Vagina (tissue), 2 donors: ENCODE measurements around the gene KDM1B. TPM values are rescaled to one million over a fixed set of nuclear protein-coding genes. Genes with fewer than 3 reads are reported as not detected.
"Not testable (repeated sequence)": the region's sequence is repeated elsewhere in the genome, so short reads cannot be mapped to it uniquely, and the experiment has no call there.

Experiments
- DNase-seq, 2 donors: peaks; one replicate each; pipeline ENCODE4 v3.0.0-alpha.2; 2017; ENCODE audit errors: extremely low spot score in 2 of 2
- H3K27ac ChIP-seq: fragments of 200-600 bp; sonication (generic); one replicate; pipeline ENCODE4 v1.5.1; 2019
- H3K27me3 ChIP-seq: fragments of 200-600 bp; sonication (generic); one replicate; pipeline ENCODE4 v1.5.1; 2019
- H3K36me3 ChIP-seq, 2 donors: fragments of 200-600 bp; sonication (generic); one replicate each; pipeline ENCODE4 v1.5.1; 2017 to 2019
- H3K4me1 ChIP-seq: fragments of 200-600 bp; sonication (generic); one replicate; pipeline ENCODE4 v1.5.1; 2019
- H3K4me3 ChIP-seq, 2 donors: fragments of 200-600 bp; sonication (generic); 1 replicate in 1 of 2; 2 replicates in 1 of 2; pipeline ENCODE4 v1.5.1; 2016 to 2019
- H3K9me3 ChIP-seq: fragments of 200-600 bp; sonication (generic); one replicate; pipeline ENCODE4 v1.5.1; 2019
- POLR2A ChIP-seq, 2 donors: fragments of 450-650 bp; IDR thresholded peaks; one replicate each; pipeline ENCODE4 v1.6.1; 2017; ENCODE audit warnings: antibody characterized with exemption in 2 of 2, mild to moderate bottlenecking in 2 of 2, moderate library complexity in 2 of 2
- POLR2AphosphoS5 ChIP-seq, 2 donors: sonication (generic); formaldehyde crosslinking; IDR thresholded peaks; one replicate each; pipeline ENCODE4 v1.9.0; 2017; ENCODE audit warnings: antibody characterized with exemption in 2 of 2, mild to moderate bottlenecking in 2 of 2, low read depth in 1 of 2; ENCODE audit not compliant: insufficient read depth in 1 of 2
- intact Hi-C: fragments of 100-400 bp; cut with DNase I; formaldehyde crosslinking; loops from one replicate; pipeline ENCODE4 v1.15.1; 2023
- total RNA-seq: library from RNA; depleted of rRNA; stranded (reverse); fragments of >200 nt; gene quantifications from one replicate; pipeline ENCODE4 v1.2.3, GENCODE V29; 2016
- TF ChIP-seq, protein P1 (sequence below), 3 experiments: fragments of 450-650 bp in 2 of 3; fragments of 200-600 bp in 1 of 3; sonication (generic) in 1 of 3; IDR thresholded peaks; one replicate each; pipeline ENCODE4 v1.5.1; 2017 to 2019; ENCODE audit warnings: antibody characterized with exemption in 3 of 3, mild to moderate bottlenecking in 2 of 3, moderate library complexity in 2 of 3

KDM1B gene
- total RNA-seq, 1 donor from 2014 or later = 20.6 TPM

DNA sequence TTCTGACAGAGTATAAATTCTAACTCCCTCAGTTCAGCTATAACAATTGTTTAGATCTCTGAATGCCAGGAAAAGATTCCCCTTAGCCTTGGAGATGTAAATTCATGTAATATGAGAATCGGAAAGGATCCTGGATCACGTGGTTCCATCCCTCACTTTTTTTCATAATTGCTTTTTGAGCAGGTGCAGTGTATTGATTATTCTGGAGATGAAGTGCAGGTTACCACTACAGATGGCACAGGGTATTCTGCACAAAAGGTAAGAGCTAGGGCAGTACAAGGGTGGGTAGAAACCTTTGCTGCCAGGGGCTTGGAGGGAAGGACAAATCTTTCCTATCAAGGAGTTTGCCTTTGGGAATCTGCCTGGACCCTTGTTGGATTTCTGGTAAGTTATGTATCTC lies 52.7 kb downstream of the KDM1B start:
- TF ChIP-seq POLR2A (IDR thresholded peaks at IDR 0.05) (no peak), POLR2AphosphoS5 (IDR thresholded peaks at IDR 0.05; ENCODE audit: insufficient read depth in 1 of 2, low read depth in 1 of 2) (no peak)
- TF ChIP-seq, protein P1, sequence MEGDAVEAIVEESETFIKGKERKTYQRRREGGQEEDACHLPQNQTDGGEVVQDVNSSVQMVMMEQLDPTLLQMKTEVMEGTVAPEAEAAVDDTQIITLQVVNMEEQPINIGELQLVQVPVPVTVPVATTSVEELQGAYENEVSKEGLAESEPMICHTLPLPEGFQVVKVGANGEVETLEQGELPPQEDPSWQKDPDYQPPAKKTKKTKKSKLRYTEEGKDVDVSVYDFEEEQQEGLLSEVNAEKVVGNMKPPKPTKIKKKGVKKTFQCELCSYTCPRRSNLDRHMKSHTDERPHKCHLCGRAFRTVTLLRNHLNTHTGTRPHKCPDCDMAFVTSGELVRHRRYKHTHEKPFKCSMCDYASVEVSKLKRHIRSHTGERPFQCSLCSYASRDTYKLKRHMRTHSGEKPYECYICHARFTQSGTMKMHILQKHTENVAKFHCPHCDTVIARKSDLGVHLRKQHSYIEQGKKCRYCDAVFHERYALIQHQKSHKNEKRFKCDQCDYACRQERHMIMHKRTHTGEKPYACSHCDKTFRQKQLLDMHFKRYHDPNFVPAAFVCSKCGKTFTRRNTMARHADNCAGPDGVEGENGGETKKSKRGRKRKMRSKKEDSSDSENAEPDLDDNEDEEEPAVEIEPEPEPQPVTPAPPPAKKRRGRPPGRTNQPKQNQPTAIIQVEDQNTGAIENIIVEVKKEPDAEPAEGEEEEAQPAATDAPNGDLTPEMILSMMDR (IDR thresholded peaks at IDR 0.05) = no peak
- Histone ChIP-seq H3K4me3 (no peak overlapping the region), H3K4me1 (no peaks in the 10 kb centered on the region), H3K9me3 (no peaks in the 10 kb centered on the region), H3K27ac (no peak overlapping the region), H3K27me3 (no peaks in the 10 kb centered on the region), H3K36me3 (peaks cover 0 to 18% of the 10 kb centered on the region in 2 donors)
- DNase-seq = no peak
- intact Hi-C loops = no loop called here

DNA sequence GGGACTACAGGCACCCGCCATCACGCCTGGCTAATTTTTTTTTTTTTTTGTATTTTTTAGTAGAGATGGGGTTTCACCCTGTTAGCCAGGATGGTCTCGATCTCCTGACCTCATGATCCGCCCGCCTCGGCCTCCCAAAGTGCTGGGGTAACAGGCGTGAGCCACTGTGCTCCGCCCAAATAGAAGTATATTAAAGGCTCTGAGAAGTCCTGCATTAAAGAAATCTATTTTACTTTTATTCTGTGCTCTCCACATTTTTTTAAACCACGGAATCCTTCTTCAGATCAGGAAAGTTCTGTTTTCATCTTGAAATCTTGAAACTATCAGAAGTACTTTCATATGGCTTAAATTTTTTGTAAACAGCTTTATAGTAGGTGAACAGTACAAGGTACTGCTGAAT lies 53.6 kb downstream of the KDM1B start:
- H3K36me3 ChIP-seq = peaks cover 0 to 23% of the 10 kb centered on the region in 2 donors
- H3K4me3 ChIP-seq, intact Hi-C loops, DNase-seq, H3K9me3 ChIP-seq, H3K4me1 ChIP-seq, H3K27ac ChIP-seq, H3K27me3 ChIP-seq: not testable (repeated sequence)

DNA sequence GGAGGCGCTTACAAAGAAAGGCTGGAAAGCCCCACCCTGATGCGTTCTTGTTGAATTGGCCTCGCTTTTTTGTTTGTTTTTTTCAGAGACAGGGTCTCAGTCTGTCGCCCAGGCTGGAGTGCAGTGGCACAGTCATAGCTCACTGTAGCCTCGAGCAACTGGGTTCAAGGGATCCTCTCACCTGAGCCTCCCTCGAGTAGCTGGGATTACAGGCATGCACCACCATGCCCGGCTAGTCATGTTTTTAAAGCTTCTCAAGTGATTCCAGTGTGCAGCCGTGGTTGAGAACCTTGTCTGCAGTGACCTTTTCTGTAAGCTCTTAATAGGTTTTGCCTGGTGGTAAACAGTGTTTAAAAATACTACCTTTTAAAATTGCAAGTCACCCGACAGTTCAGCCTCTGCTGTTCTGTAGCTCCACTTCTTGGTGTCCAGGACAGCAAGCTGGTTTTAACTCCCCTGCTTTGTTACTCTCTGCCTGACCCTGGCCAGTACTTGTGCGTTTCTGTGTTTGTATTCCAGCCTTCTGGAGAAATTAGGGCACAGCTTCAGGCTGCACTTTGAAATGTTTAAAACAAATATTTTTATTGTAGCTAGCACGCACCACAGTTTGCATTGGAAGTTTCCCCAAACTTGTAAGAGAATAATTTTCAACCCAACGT lies 54.4 kb downstream of the KDM1B start:
- intact Hi-C loops = no loop called here

DNA sequence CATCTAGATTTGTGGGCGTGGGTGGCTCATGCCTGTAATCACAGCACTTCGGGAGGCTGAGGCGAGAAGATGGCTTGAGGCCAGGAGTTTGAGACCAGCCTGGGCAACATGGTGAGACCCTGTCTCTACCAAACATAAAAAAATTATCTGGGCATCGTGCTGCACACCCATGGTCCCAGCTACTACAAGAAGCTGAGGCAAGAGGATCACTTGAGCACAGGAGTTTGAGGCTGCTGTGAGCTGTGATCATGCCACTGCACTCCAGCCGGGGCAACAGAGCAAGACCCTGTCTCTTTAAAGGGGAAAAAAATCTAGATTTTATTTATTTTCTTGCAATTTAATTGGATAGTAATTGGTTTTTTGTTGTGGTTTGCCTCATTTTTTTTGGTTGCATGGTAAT lies 55.5 kb downstream of the KDM1B start:
- Histone ChIP-seq H3K27me3 (no peaks in the 10 kb centered on the region), H3K27ac (no peak overlapping the region), H3K36me3 (peaks cover 0 to 20% of the 10 kb centered on the region in 2 donors), H3K9me3 (no peaks in the 10 kb centered on the region), H3K4me1 (no peaks in the 10 kb centered on the region), H3K4me3 (no peak overlapping the region)
- TF ChIP-seq POLR2AphosphoS5 (IDR thresholded peaks at IDR 0.05; ENCODE audit: insufficient read depth in 1 of 2, low read depth in 1 of 2) (no peak), POLR2A (IDR thresholded peaks at IDR 0.05) (no peak)
- TF ChIP-seq, protein P1 (IDR thresholded peaks at IDR 0.05) = no peak
- intact Hi-C loops = no loop called here
- no peak for DNase-seq

More for the DNA sequence above, 54.4 kb downstream of the KDM1B start:
- peaks cover 0 to 17% of the 10 kb centered on the region in 2 donors for H3K36me3 ChIP-seq
- TF ChIP-seq POLR2AphosphoS5 (IDR thresholded peaks at IDR 0.05; ENCODE audit: insufficient read depth in 1 of 2, low read depth in 1 of 2) (no peak), POLR2A (IDR thresholded peaks at IDR 0.05) (no peak)
- TF ChIP-seq, protein P1 (IDR thresholded peaks at IDR 0.05) = no peak
- no peaks in the 10 kb centered on the region for H3K27me3 ChIP-seq
- H3K9me3 ChIP-seq = no peaks in the 10 kb centered on the region
- DNase-seq = no peak
- no peak overlapping the region for H3K27ac ChIP-seq
- no peaks in the 10 kb centered on the region for H3K4me1 ChIP-seq
- no peak overlapping the region for H3K4me3 ChIP-seq

DNA sequence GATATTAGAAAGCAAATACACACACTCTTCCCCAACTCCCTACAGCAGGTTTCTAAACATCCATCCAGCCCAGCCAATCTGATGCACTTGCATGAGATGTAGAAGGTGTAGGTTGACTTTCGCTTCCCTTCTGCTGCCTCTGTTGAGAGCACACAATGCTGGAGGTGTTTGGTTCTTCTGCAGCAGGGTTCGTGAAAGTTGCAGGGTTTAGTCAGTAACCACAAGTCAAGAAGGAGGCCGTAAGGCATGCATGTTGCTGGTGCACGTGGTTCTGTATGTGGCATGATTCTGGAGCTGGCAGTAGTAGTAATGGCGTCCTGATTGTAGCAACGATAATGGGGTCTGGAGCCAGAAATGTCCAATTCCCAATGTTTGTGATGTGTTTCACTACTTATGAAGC lies 56.1 kb downstream of the KDM1B start:
- peaks cover 0 to 20% of the 10 kb centered on the region in 2 donors for H3K36me3 ChIP-seq

More for the DNA sequence above, 56.1 kb downstream of the KDM1B start:
- intact Hi-C loops = no loop called here
- DNase-seq = no peak
- Histone ChIP-seq H3K4me1 (no peaks in the 10 kb centered on the region), H3K9me3 (no peaks in the 10 kb centered on the region), H3K27ac (no peak overlapping the region), H3K4me3 (no peak overlapping the region), H3K27me3 (no peaks in the 10 kb centered on the region)
- TF ChIP-seq, protein P1 (IDR thresholded peaks at IDR 0.05) = no peak
- TF ChIP-seq POLR2A (IDR thresholded peaks at IDR 0.05) (no peak), POLR2AphosphoS5 (IDR thresholded peaks at IDR 0.05; ENCODE audit: insufficient read depth in 1 of 2, low read depth in 1 of 2) (no peak)
